ENCODE data around the gene RAMACL.

RAMACL gene

GRCh38 chr6:166572370-166573261 is 13.9 kb downstream of the RAMACL start:
- no peak for DNase-seq

- no peak for DNase-seq
These were observed 15.4 kb downstream of the RAMACL start for GRCh38 chr6:166570929-166571713.

GRCh38 chr6:166569206-166569605 is 17.3 kb downstream of the RAMACL start:
- DNase-seq, result no peak

- DNase-seq, result no peak
These were observed 18.7 kb downstream of the RAMACL start for GRCh38 chr6:166567813-166568212.

GRCh38 chr6:166567107-166567506 is 19.4 kb downstream of the RAMACL start:
- DNase-seq, result no peak

GRCh38 chr6:166566026-166567011 is 20.2 kb downstream of the RAMACL start:
- no peak for DNase-seq

- no peak for DNase-seq
These were observed 21.2 kb downstream of the RAMACL start for GRCh38 chr6:166565084-166565967.

- DNase-seq, result peak; percentile 27
These were observed 22.7 kb downstream of the RAMACL start for GRCh38 chr6:166563805-166564204.

GRCh38 chr6:166563200-166563599 is 23.3 kb downstream of the RAMACL start:
- no peak for DNase-seq

- no peak for DNase-seq
These were observed 23.8 kb downstream of the RAMACL start for GRCh38 chr6:166562726-166563125.

- no peak for DNase-seq
These were observed 24.6 kb downstream of the RAMACL start for GRCh38 chr6:166561771-166562359.

GRCh38 chr6:166560222-166560621 is 26.3 kb downstream of the RAMACL start:
- no peak for DNase-seq

- DNase-seq, result no peak
These were observed 26.8 kb downstream of the RAMACL start for GRCh38 chr6:166559662-166560061.

- no peak for DNase-seq
These were observed 27.3 kb downstream of the RAMACL start for GRCh38 chr6:166559211-166559610.

GRCh38 chr6:166558156-166559005 is 28.1 kb downstream of the RAMACL start:
- no peak for DNase-seq

GRCh38 chr6:166556863-166557322 is 29.6 kb downstream of the RAMACL start:
- no peak for DNase-seq

- no peak for DNase-seq
These were observed 30.1 kb downstream of the RAMACL start for GRCh38 chr6:166556336-166556735.

GRCh38 chr6:166555086-166555485 is 31.4 kb downstream of the RAMACL start:
- no peak for DNase-seq

- DNase-seq, result no peak
These were observed 32.2 kb downstream of the RAMACL start for GRCh38 chr6:166554316-166554715.

Measured in NCI-H1417 treated with DMSO at 0.1 percent for 48 hours (cell line).